K562 (cell line): ENCODE results near the gene TP73. TPM values are rescaled to one million over a fixed set of nuclear protein-coding genes. Genes with fewer than 3 reads are reported as not detected.

Experiments used
- ASH1L ChIP-seq: fragments of 450-650 bp; IDR thresholded peaks from 2 replicates; pipeline ENCODE4 v1.6.1; 2018; ENCODE audit warnings: borderline replicate concordance, mild to moderate bottlenecking, low read depth; ENCODE audit not compliant: partially characterized antibody
- ATF1 ChIP-seq, 2 experiments: fragments of 450-650 bp in 1 of 2; IDR thresholded peaks; 2 replicates each; pipeline ENCODE4 v1.6.1; 2016; ENCODE audit warnings: missing compliant biosample characterization in 1 of 2, missing genetic modification characterization in 1 of 2
- BHLHE40 ChIP-seq: IDR thresholded peaks from 2 replicates; pipeline ENCODE4 v1.6.1; 2011; ENCODE audit warnings: low read length, improper control_type of control experiment
- CEBPZ ChIP-seq: fragments of 150-350 bp; IDR thresholded peaks from 2 replicates; pipeline ENCODE4 v1.6.1; 2014; ENCODE audit warnings: low read depth, mild to moderate bottlenecking, low read length, borderline replicate concordance
- EGR1 ChIP-seq: fragments of 450-650 bp; conservative IDR thresholded peaks from 2 replicates; pipeline ENCODE4 v1.6.1; 2017; ENCODE audit warnings: mild to moderate bottlenecking
- ELK3 ChIP-seq: fragments of 450-650 bp; formaldehyde crosslinking; IDR thresholded peaks from 2 replicates; pipeline ENCODE4 v1.4.0; 2020; ENCODE audit warnings: mild to moderate bottlenecking
- ETS2 ChIP-seq: IDR thresholded peaks from 2 replicates; pipeline ENCODE4 v1.6.1; 2016; ENCODE audit warnings: borderline replicate concordance, missing genetic modification characterization, mild to moderate bottlenecking, moderate library complexity, missing compliant biosample characterization; ENCODE audit not compliant: poor library complexity, severe bottlenecking
- FOXK1 ChIP-seq: sonication (generic); formaldehyde crosslinking; IDR thresholded peaks from 2 replicates; pipeline ENCODE4 v1.8.0; 2022; ENCODE audit warnings: missing genetic modification reagents, mild to moderate bottlenecking, borderline replicate concordance
- KAT2B ChIP-seq: IDR thresholded peaks from one replicate; pipeline ENCODE4 v1.6.1; 2012; ENCODE audit warnings: low read depth, mild to moderate bottlenecking, control low read depth, inconsistent platforms, low read length, moderate library complexity
- KLF16 ChIP-seq: IDR thresholded peaks from 2 replicates; pipeline ENCODE4 v1.6.1; 2016; ENCODE audit warnings: antibody characterized with exemption
- MAFF ChIP-seq: IDR thresholded peaks from 2 replicates; pipeline ENCODE4 v1.6.1; 2012; ENCODE audit warnings: low read length, improper control_type of control experiment
- MYC ChIP-seq, 2 experiments: fragments of 250-450 bp in 1 of 2; sonication (Bioruptor Pico) in 1 of 2; IDR thresholded peaks; 2 replicates each; pipeline versions ENCODE4 v1.5.1 to v1.6.1; 2012 to 2021; ENCODE audit warnings: low read depth in 2 of 2, borderline replicate concordance in 1 of 2, improper control_type of control experiment in 1 of 2, low read length in 1 of 2, mild to moderate bottlenecking in 1 of 2, moderate library complexity in 1 of 2
- NCOR1 ChIP-seq: fragments of 450-650 bp; IDR thresholded peaks from 2 replicates; pipeline ENCODE4 v1.6.1; 2016; ENCODE audit warnings: mild to moderate bottlenecking, moderate library complexity
- OTX1 ChIP-seq: fragments of 450-650 bp; formaldehyde crosslinking; IDR thresholded peaks from 2 replicates; pipeline ENCODE4 v1.4.0; 2022; ENCODE audit warnings: mild to moderate bottlenecking
- SREBF1 ChIP-seq: fragments of 150-350 bp; IDR thresholded peaks from 2 replicates; pipeline ENCODE4 v1.6.1; 2014; ENCODE audit warnings: antibody characterized with exemption, low read depth, low read length, borderline replicate concordance
- STAT5B ChIP-seq: fragments of 250-450 bp; sonication (Bioruptor Pico); IDR thresholded peaks from 2 replicates; pipeline ENCODE4 v1.8.0; 2021; ENCODE audit warnings: mild to moderate bottlenecking, inconsistent platforms
- TCF7L2 ChIP-seq: fragments of 150-350 bp; IDR thresholded peaks from 2 replicates; pipeline ENCODE4 v1.6.1; 2016; ENCODE audit warnings: low read depth, mild to moderate bottlenecking, low read length, moderate library complexity
- U2AF2 ChIP-seq: fragments of 200-400 bp; formaldehyde crosslinking; optimal IDR thresholded peaks from 2 replicates; pipeline ENCODE3; 2017; ENCODE audit warnings: low read depth, mild to moderate bottlenecking, low read length
- ZNF140 ChIP-seq: fragments of 250-450 bp; sonication (Bioruptor Pico); IDR thresholded peaks from 2 replicates; pipeline ENCODE4 v1.8.0; 2021; ENCODE audit warnings: moderate library complexity, mild to moderate bottlenecking, inconsistent platforms
- ZNF592 ChIP-seq: fragments of 450-650 bp; IDR thresholded peaks from 2 replicates; pipeline ENCODE4 v1.6.1; 2017; ENCODE audit warnings: antibody characterized with exemption, mild to moderate bottlenecking
- polyA plus RNA-seq, 8 experiments: library from polyadenylated mRNA; depleted of rRNA in 4 of 8; stranded (reverse) in 5 of 8; unstranded in 3 of 8; fragments of >200 nt; fragmentation: Nextera tagmentation in 2 of 8; fragmentation: Illumina TruSeq in 1 of 8; extraction: Ambion mirVana in 2 of 8; extraction: Trizol in 1 of 8; gene quantifications; 2 replicates each; pipeline versions ENCODE4 v1.2.1 to v1.2.3, GENCODE V29; 2011 to 2014; ENCODE audit warnings: inconsistent platforms in 1 of 8, missing spikeins in 1 of 8
- total RNA-seq, 7 experiments: library from RNA; depleted of rRNA in 6 of 7; stranded (reverse); fragments of >200 nt in 6 of 7; fragmentation: Illumina TruSeq in 2 of 7; extraction: Trizol in 2 of 7; gene quantifications; 2 replicates each; pipeline versions ENCODE4 v1.2.1 to v1.2.3, GENCODE V29; 2011 to 2021; ENCODE audit warnings: low replicate concordance in 1 of 7

Gene TP73
- total and polyA plus RNA-seq, 9 of the 15 experiments (the other 6 are each of a cell fraction or from before 2014, with no cell fraction given), result 0.07 to 1.6 (median 0.40) TPM; not detected in 2

- TF ChIP-seq TCF7L2 (no peak), KAT2B (no peak), U2AF2 (no peak), STAT5B (CRISPR knock-in tag) (no peak), OTX1 (no peak), ETS2 (no peak), KLF16 (no peak), CEBPZ (no peak), ASH1L (no peak), MYC (IDR thresholded peaks at IDR 0.05; ENCODE audit: low read depth, low read length) (no peak), MYC (CRISPR knock-in tag; IDR thresholded peaks at IDR 0.05; ENCODE audit: borderline replicate concordance, low read depth) (peak; percentile 8; the same call in 1 of the 2 replicates), SREBF1 (no peak), FOXK1 (CRISPR knock-in tag) (no peak), ZNF592 (peak; percentile 70; the same call in 1 of the 2 replicates), ELK3 (CRISPR knock-in tag) (no peak), MAFF (no peak), ZNF140 (CRISPR knock-in tag) (no peak), BHLHE40 (no peak), ATF1 (CRISPR knock-in tag; IDR thresholded peaks at IDR 0.05) (no peak), ATF1 (tag; IDR thresholded peaks at IDR 0.05) (no peak), NCOR1 (no peak), EGR1 (no peak)
Observed at GRCh38 chr1:3776231-3776961, 124.1 kb downstream of the TP73 start (continued).
